ENCODE data around the gene SUSD3. TPM values are rescaled to one million over a fixed set of nuclear protein-coding genes. Genes with fewer than 3 reads are reported as not detected.

Gene SUSD3
- total RNA-seq, 1 donor: 0.09 TPM

GRCh38 chr9:93035821-93036351 lies 22.6 kb upstream of the SUSD3 start:
- no peak for TF ChIP-seq CTCF (IDR thresholded peaks at IDR 0.05; ENCODE audit: insufficient read depth, low read length)
- H3K4me3 ChIP-seq (ENCODE audit: low read depth, low read length): no peak overlapping the region
- no peak for DNase-seq (ENCODE audit: low read depth)

- no peak for DNase-seq (ENCODE audit: low read depth)
- no peak overlapping the region for H3K4me3 ChIP-seq (ENCODE audit: low read depth, low read length)
- no peak for TF ChIP-seq CTCF (IDR thresholded peaks at IDR 0.05; ENCODE audit: insufficient read depth, low read length)
Measured at GRCh38 chr9:93036887-93037475, 21.5 kb upstream of the SUSD3 start.

GRCh38 chr9:93037476-93037971 lies 21.0 kb upstream of the SUSD3 start:
- DNase-seq (ENCODE audit: low read depth): no peak
- TF ChIP-seq CTCF (IDR thresholded peaks at IDR 0.05; ENCODE audit: insufficient read depth, low read length): no peak
- H3K4me3 ChIP-seq (ENCODE audit: low read depth, low read length): no peak overlapping the region

- no peak for DNase-seq (ENCODE audit: low read depth)
- no peak overlapping the region for H3K4me3 ChIP-seq (ENCODE audit: low read depth, low read length)
- no peak for TF ChIP-seq CTCF (IDR thresholded peaks at IDR 0.05; ENCODE audit: insufficient read depth, low read length)
Measured at GRCh38 chr9:93038918-93039317, 19.6 kb upstream of the SUSD3 start.

- H3K4me3 ChIP-seq (ENCODE audit: low read depth, low read length): no peak overlapping the region
- TF ChIP-seq CTCF (IDR thresholded peaks at IDR 0.05; ENCODE audit: insufficient read depth, low read length): no peak
- no peak for DNase-seq (ENCODE audit: low read depth)
Measured at GRCh38 chr9:93039456-93039855, 19.0 kb upstream of the SUSD3 start.

- no peak for TF ChIP-seq CTCF (IDR thresholded peaks at IDR 0.05; ENCODE audit: insufficient read depth, low read length)
- DNase-seq (ENCODE audit: low read depth): no peak
- no peak overlapping the region for H3K4me3 ChIP-seq (ENCODE audit: low read depth, low read length)
Measured at GRCh38 chr9:93039976-93040375, 18.5 kb upstream of the SUSD3 start.

- no peak overlapping the region for H3K4me3 ChIP-seq (ENCODE audit: low read depth, low read length)
- no peak for TF ChIP-seq CTCF (IDR thresholded peaks at IDR 0.05; ENCODE audit: insufficient read depth, low read length)
- no peak for DNase-seq (ENCODE audit: low read depth)
Measured at GRCh38 chr9:93040409-93040808, 18.1 kb upstream of the SUSD3 start.

All from fibroblast of the aortic adventitia (primary cell).